Iris pigment epithelial cell (primary cell): ENCODE measurements around the gene AFF3.

ENCODE experiments used
- DNase-seq: peaks from one replicate; pipeline ENCODE4 v3.0.0-alpha.2; 2011; ENCODE audit warnings: low read depth

The AFF3 gene

GRCh38 chr2:99659874-99660273 lies 482.5 kb downstream of the AFF3 start:
- DNase-seq = peak; percentile 24

- no peak for DNase-seq
These were observed 484.6 kb downstream of the AFF3 start for GRCh38 chr2:99657691-99658258.

GRCh38 chr2:99656994-99657393 lies 485.4 kb downstream of the AFF3 start:
- DNase-seq = no peak

- no peak for DNase-seq
These were observed 489.0 kb downstream of the AFF3 start for GRCh38 chr2:99653433-99653832.

- no peak for DNase-seq
These were observed 489.5 kb downstream of the AFF3 start for GRCh38 chr2:99652862-99653261.

- peak; percentile 56 for DNase-seq
These were observed 490.3 kb downstream of the AFF3 start for GRCh38 chr2:99651930-99652670.

- DNase-seq = no peak
These were observed 493.2 kb downstream of the AFF3 start for GRCh38 chr2:99648906-99649789.

- DNase-seq = no peak
These were observed 494.1 kb downstream of the AFF3 start for GRCh38 chr2:99648178-99648844.

- DNase-seq = no peak
These were observed 496.4 kb downstream of the AFF3 start for GRCh38 chr2:99645960-99646359.

- DNase-seq = peak; percentile 51
These were observed 498.0 kb downstream of the AFF3 start for GRCh38 chr2:99644419-99644787.

- no peak for DNase-seq
These were observed 498.5 kb downstream of the AFF3 start for GRCh38 chr2:99643787-99644418.

- no peak for DNase-seq
These were observed 500.4 kb downstream of the AFF3 start for GRCh38 chr2:99641999-99642398.

GRCh38 chr2:99640635-99641151 lies 501.7 kb downstream of the AFF3 start:
- no peak for DNase-seq

GRCh38 chr2:99638791-99639190 lies 503.6 kb downstream of the AFF3 start:
- no peak for DNase-seq

GRCh38 chr2:99637159-99637697 lies 505.2 kb downstream of the AFF3 start:
- no peak for DNase-seq

- DNase-seq = no peak
These were observed 506.0 kb downstream of the AFF3 start for GRCh38 chr2:99636144-99637034.

GRCh38 chr2:99635710-99636109 lies 506.7 kb downstream of the AFF3 start:
- no peak for DNase-seq

- DNase-seq = no peak
These were observed 508.2 kb downstream of the AFF3 start for GRCh38 chr2:99634234-99634633.

- DNase-seq = no peak
These were observed 510.7 kb downstream of the AFF3 start for GRCh38 chr2:99631700-99632099.

- no peak for DNase-seq
These were observed 513.1 kb downstream of the AFF3 start for GRCh38 chr2:99629320-99629719.
